Sigmoid colon (tissue), 7 donors: ENCODE results near the gene KCNJ5. TPM values are rescaled to one million over a fixed set of nuclear protein-coding genes. Genes with fewer than 3 reads are reported as not detected.
A peak's percentile ranks its signal among the peaks of the same experiment; 100 is the strongest.

ENCODE experiments used
- DNase-seq: peaks from one replicate; pipeline ENCODE4 v3.0.0-alpha.2; 2019
- H3K27ac ChIP-seq, 4 donors: fragments of 200-600 bp; sonication (generic); one replicate each; pipeline ENCODE4 v1.5.1; 2016 to 2019; ENCODE audit warnings: mild to moderate bottlenecking in 1 of 4
- H3K27me3 ChIP-seq, 3 donors: fragments of 200-600 bp; sonication (generic); one replicate each; pipeline ENCODE4 v1.5.1; 2019; ENCODE audit warnings: mild to moderate bottlenecking in 1 of 3
- H3K36me3 ChIP-seq, 4 donors: fragments of 200-600 bp; sonication (generic); one replicate each; pipeline ENCODE4 v1.5.1; 2016 to 2019
- H3K4me1 ChIP-seq, 4 donors: fragments of 200-600 bp; sonication (generic); one replicate each; pipeline ENCODE4 v1.5.1; 2017 to 2019
- H3K4me3 ChIP-seq, 4 donors: fragments of 200-600 bp; sonication (generic); one replicate each; pipeline ENCODE4 v1.5.1; 2017 to 2019; ENCODE audit warnings: mild to moderate bottlenecking in 2 of 4, moderate library complexity in 1 of 4
- H3K9me3 ChIP-seq, 4 donors: fragments of 200-600 bp in 3 of 4; sonication (generic) in 3 of 4; one replicate each; pipeline versions ENCODE4 v1.5.1 to v1.6.1; 2013 to 2019
- CTCF ChIP-seq, 4 experiments: fragments of 450-650 bp in 3 of 4; fragments of 200-600 bp in 1 of 4; IDR thresholded peaks; one replicate each; pipeline ENCODE4 v1.5.1; 2016 to 2019; ENCODE audit warnings: antibody characterized with exemption in 4 of 4, mild to moderate bottlenecking in 3 of 4, moderate library complexity in 2 of 4
- EP300 ChIP-seq, 4 donors: sonication (generic); formaldehyde crosslinking; IDR thresholded peaks; one replicate each; pipeline ENCODE4 v1.6.1; 2017; ENCODE audit warnings: antibody characterized with exemption in 4 of 4
- POLR2A ChIP-seq, 2 donors: fragments of 450-650 bp; IDR thresholded peaks; one replicate each; pipeline ENCODE4 v1.6.1; 2016; ENCODE audit warnings: antibody characterized with exemption in 2 of 2, mild to moderate bottlenecking in 2 of 2, moderate library complexity in 2 of 2
- POLR2AphosphoS5 ChIP-seq, 4 donors: sonication (generic); formaldehyde crosslinking; IDR thresholded peaks; one replicate each; pipeline ENCODE4 v1.6.1; 2017; ENCODE audit warnings: antibody characterized with exemption in 4 of 4
- WGBS, 2 donors: extraction: QIAGEN DNeasy Blood & Tissue Kit; methylation state at CpG; one replicate each; pipeline ENCODE4 v1.1.7; 2013; 5-methylcytosine and 5-hydroxymethylcytosine counted together
- intact Hi-C: fragments of 100-400 bp; cut with DNase I; formaldehyde crosslinking; loops from one replicate; pipeline ENCODE4 v1.15.1; 2023
- polyA plus RNA-seq, 3 donors: library from polyadenylated mRNA; stranded (reverse); fragments of 200-250 nt; gene quantifications; one replicate each; pipeline ENCODE4 v1.2.3, GENCODE V29; 2013
- total RNA-seq, 4 donors: library from RNA; depleted of rRNA; stranded (reverse); fragments of >200 nt; gene quantifications; one replicate each; pipeline ENCODE4 v1.1.0, GENCODE V29; 2016
- donor health status: healthy with polysubstance abuse.
- donor health status: Bipolar disorder and iron deficiency.
- donor health status: healthy.

The KCNJ5 gene
- total and polyA plus RNA-seq, 7 donors, result 0.58 to 4.7 (median 2.0) TPM; not detected in 1

- Histone ChIP-seq H3K4me1 (peaks cover 0 to 21% (median 17%) of the 10 kb centered on the region in 4 donors), H3K4me3 (no peak overlapping the region), H3K27me3 (peaks cover 0 to 45% (median 0%) of the 10 kb centered on the region in 3 donors), H3K36me3 (no peaks in the 10 kb centered on the region), H3K9me3 (no peaks in the 10 kb centered on the region), H3K27ac (peak overlapping the region in 1 of 4 donors; percentile 46)
- WGBS, 2 donors, result 27 to 30% methylated on average over 12 of the region's 12 CpGs
- DNase-seq, result peak; percentile 79
- TF ChIP-seq EP300 (IDR thresholded peaks at IDR 0.05) (no peak), POLR2AphosphoS5 (IDR thresholded peaks at IDR 0.05) (peak in 1 of 4 donors; percentile 15), POLR2A (IDR thresholded peaks at IDR 0.05) (no peak)
- intact Hi-C loops, result no loop called here
These were observed 17.5 kb downstream of the KCNJ5 start for GRCh38 chr11:128908391-128909246.

GRCh38 chr11:128909438-128910125, 18.4 kb downstream of the KCNJ5 start:
- H3K4me3 ChIP-seq, result no peak overlapping the region
- WGBS, 2 donors, result 80 to 91% methylated on average over 8 of the region's 8 CpGs
- TF ChIP-seq POLR2A (IDR thresholded peaks at IDR 0.05) (no peak), POLR2AphosphoS5 (IDR thresholded peaks at IDR 0.05) (no peak), EP300 (IDR thresholded peaks at IDR 0.05) (no peak), CTCF (IDR thresholded peaks at IDR 0.05) (no peak)
- H3K27ac ChIP-seq, result no peak overlapping the region
- no peak for DNase-seq
- peaks cover 0 to 45% (median 0%) of the 10 kb centered on the region in 3 donors for H3K27me3 ChIP-seq
- H3K36me3 ChIP-seq, result no peaks in the 10 kb centered on the region
- H3K4me1 ChIP-seq, result peaks cover 0 to 20% (median 17%) of the 10 kb centered on the region in 4 donors
- no peaks in the 10 kb centered on the region for H3K9me3 ChIP-seq
- intact Hi-C loops, result no loop called here

GRCh38 chr11:128910576-128910975, 19.4 kb downstream of the KCNJ5 start:
- WGBS, 2 donors, result 93 to 94% methylated on average over 3 of the region's 3 CpGs
- H3K4me3 ChIP-seq, result no peak overlapping the region

GRCh38 chr11:128911239-128911638, 20.1 kb downstream of the KCNJ5 start:
- Histone ChIP-seq H3K9me3 (no peaks in the 10 kb centered on the region), H3K27ac (no peak overlapping the region), H3K27me3 (peaks cover 0 to 45% (median 0%) of the 10 kb centered on the region in 3 donors), H3K36me3 (no peaks in the 10 kb centered on the region), H3K4me3 (no peak overlapping the region), H3K4me1 (peaks cover 0 to 9% (median 3%) of the 10 kb centered on the region in 4 donors)
- intact Hi-C loops, result no loop called here
- WGBS, 2 donors, result 96 to 97% methylated on average over 17 of the region's 17 CpGs
- DNase-seq, result no peak
- TF ChIP-seq EP300 (IDR thresholded peaks at IDR 0.05) (no peak), POLR2A (IDR thresholded peaks at IDR 0.05) (no peak), POLR2AphosphoS5 (IDR thresholded peaks at IDR 0.05) (no peak), CTCF (IDR thresholded peaks at IDR 0.05) (no peak)

More at GRCh38 chr11:128910576-128910975, 19.4 kb downstream of the KCNJ5 start:
- Histone ChIP-seq H3K9me3 (no peaks in the 10 kb centered on the region), H3K4me1 (peaks cover 0 to 16% (median 9%) of the 10 kb centered on the region in 4 donors), H3K27ac (no peak overlapping the region), H3K36me3 (no peaks in the 10 kb centered on the region), H3K27me3 (peaks cover 0 to 45% (median 0%) of the 10 kb centered on the region in 3 donors)
- DNase-seq, result no peak
- TF ChIP-seq POLR2AphosphoS5 (IDR thresholded peaks at IDR 0.05), result no peak
- TF ChIP-seq CTCF (IDR thresholded peaks at IDR 0.05), result no peak
- no peak for TF ChIP-seq EP300 (IDR thresholded peaks at IDR 0.05)
- no peak for TF ChIP-seq POLR2A (IDR thresholded peaks at IDR 0.05)
- intact Hi-C loops, result no loop called here

- Histone ChIP-seq H3K27ac (no peak overlapping the region), H3K36me3 (no peaks in the 10 kb centered on the region), H3K27me3 (peaks cover 0 to 41% (median 0%) of the 10 kb centered on the region in 3 donors), H3K9me3 (no peaks in the 10 kb centered on the region), H3K4me3 (no peak overlapping the region), H3K4me1 (peaks cover 0 to 7% (median 0%) of the 10 kb centered on the region in 4 donors)
- DNase-seq, result no peak
- intact Hi-C loops, result no loop called here
- 95 to 96% methylated on average over 18 of the region's 18 CpGs for WGBS, 2 donors
- TF ChIP-seq CTCF (IDR thresholded peaks at IDR 0.05) (no peak), POLR2A (IDR thresholded peaks at IDR 0.05) (no peak), POLR2AphosphoS5 (IDR thresholded peaks at IDR 0.05) (no peak), EP300 (IDR thresholded peaks at IDR 0.05) (no peak)
These were observed 20.5 kb downstream of the KCNJ5 start for GRCh38 chr11:128911701-128912100.
